ENCODE data around the gene TRIM5.

DNA sequence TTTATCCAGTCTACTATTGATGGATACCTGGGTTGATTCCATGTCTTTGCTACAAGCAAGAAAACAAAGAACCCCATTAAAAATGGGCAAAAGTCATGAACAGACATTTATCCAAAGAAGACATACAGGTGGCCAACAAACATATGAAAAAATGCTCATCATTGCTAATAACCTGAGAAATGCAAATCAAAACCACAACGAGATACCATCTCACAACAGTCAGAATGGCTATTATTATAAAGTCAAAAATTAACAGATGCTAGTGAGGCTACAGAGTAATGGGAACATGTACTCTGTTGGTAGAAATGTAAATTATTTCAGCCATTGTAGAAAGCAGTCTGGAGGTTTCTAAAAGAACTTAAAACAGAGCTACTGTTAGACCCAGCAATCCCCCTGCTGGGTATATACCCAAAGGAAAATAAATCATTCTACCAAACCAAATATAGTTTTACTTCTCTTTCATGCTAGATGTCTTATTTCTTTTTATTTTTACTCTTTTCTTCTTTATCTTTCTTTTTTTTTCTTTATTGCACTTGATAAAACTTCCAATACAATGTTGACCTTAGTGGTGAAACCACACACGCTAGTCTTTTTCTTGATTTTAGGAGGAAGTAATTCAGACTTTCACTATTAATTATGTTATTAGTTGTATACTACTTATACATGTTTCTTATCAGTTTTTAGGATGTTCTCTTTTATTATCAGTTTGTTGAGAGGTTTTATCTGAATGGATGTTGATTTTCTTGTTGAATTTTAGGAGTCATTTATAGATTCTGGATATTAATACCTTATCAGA, 19.1 kb upstream of the TRIM5 start:
- TF ChIP-seq, protein P1, sequence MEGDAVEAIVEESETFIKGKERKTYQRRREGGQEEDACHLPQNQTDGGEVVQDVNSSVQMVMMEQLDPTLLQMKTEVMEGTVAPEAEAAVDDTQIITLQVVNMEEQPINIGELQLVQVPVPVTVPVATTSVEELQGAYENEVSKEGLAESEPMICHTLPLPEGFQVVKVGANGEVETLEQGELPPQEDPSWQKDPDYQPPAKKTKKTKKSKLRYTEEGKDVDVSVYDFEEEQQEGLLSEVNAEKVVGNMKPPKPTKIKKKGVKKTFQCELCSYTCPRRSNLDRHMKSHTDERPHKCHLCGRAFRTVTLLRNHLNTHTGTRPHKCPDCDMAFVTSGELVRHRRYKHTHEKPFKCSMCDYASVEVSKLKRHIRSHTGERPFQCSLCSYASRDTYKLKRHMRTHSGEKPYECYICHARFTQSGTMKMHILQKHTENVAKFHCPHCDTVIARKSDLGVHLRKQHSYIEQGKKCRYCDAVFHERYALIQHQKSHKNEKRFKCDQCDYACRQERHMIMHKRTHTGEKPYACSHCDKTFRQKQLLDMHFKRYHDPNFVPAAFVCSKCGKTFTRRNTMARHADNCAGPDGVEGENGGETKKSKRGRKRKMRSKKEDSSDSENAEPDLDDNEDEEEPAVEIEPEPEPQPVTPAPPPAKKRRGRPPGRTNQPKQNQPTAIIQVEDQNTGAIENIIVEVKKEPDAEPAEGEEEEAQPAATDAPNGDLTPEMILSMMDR (IDR thresholded peaks at IDR 0.05; ENCODE audit: extremely low read depth in 1 of 2, insufficient read depth in 1 of 2, low read depth in 1 of 2, low read length in 2 of 2): no peak
- TF ChIP-seq EZH2 (IDR thresholded peaks at IDR 0.05; ENCODE audit: borderline replicate concordance, low read depth, low read length, severe bottlenecking) (no peak), FOS (IDR thresholded peaks at IDR 0.05; ENCODE audit: borderline replicate concordance, insufficient read depth, low read length) (no peak), POLR2AphosphoS5 (IDR thresholded peaks at IDR 0.05; ENCODE audit: insufficient read depth, low read depth, low read length) (no peak), POLR2A (IDR thresholded peaks at IDR 0.05; ENCODE audit: low read depth, low read length) (no peak), JUN (IDR thresholded peaks at IDR 0.05; ENCODE audit: borderline replicate concordance, insufficient read depth, insufficient read length, low read depth) (no peak)
